B cell (primary cell): ENCODE data around the gene SH3BGRL3. TPM values are rescaled to one million over a fixed set of nuclear protein-coding genes. Genes with fewer than 3 reads are reported as not detected.

ENCODE experiments used
- ATAC-seq: fragments of 200-7000 bp; cut with Tn5 transposase; one replicate; pipeline ENCODE4 v1.10.0; 2021; ENCODE audit warnings: low read depth, mild to moderate bottlenecking, moderate number of reproducible peaks, moderate library complexity
- CTCF ChIA-PET: fragments of 350-600 bp; sonication (Branson Sonifier 250); formaldehyde crosslinking; loops from one replicate; lab custom pipeline; 2021; ENCODE audit warnings: antibody characterized with exemption, inconsistent platforms; lab: Charles Lee
- POLR2A ChIA-PET: fragments of 350-600 bp; sonication (Branson Sonifier 250); formaldehyde crosslinking; loops from one replicate; lab custom pipeline; 2021; ENCODE audit warnings: antibody characterized with exemption; lab: Charles Lee
- DNase-seq: peaks from one replicate; pipeline ENCODE4 v3.0.0; 2013
- H2AFZ ChIP-seq: 2 replicates; pipeline ENCODE4 v1.6.1; 2012; ENCODE audit warnings: mild to moderate bottlenecking, low read depth, low read length; ENCODE audit not compliant: insufficient read depth, poor library complexity, severe bottlenecking
- H3K27ac ChIP-seq, 2 donors: 1 replicate in 1 of 2; 2 replicates in 1 of 2; pipeline ENCODE4 v1.5.1; 2012 to 2013; ENCODE audit warnings: low read length in 2 of 2, mild to moderate bottlenecking in 2 of 2, moderate library complexity in 1 of 2
- H3K27me3 ChIP-seq, 4 experiments: fragments of 200-600 bp in 1 of 4; sonication (generic) in 1 of 4; replicated peaks in 1 of 4; 1 replicate in 2 of 4; 2 replicates in 2 of 4; pipeline versions ENCODE4 v1.6.1 to v1.7.0; 2013 to 2016; ENCODE audit warnings: low read length in 3 of 4, mild to moderate bottlenecking in 2 of 4, mixed read lengths in 1 of 4, moderate library complexity in 1 of 4; ENCODE audit not compliant: insufficient read depth in 4 of 4, control insufficient read depth in 3 of 4; ENCODE audit errors: control extremely low read depth in 1 of 4
- H3K36me3 ChIP-seq, 2 experiments: replicated peaks in 1 of 2; 1 replicate in 1 of 2; 2 replicates in 1 of 2; pipeline versions ENCODE4 v1.6.1 to v1.7.1; 2013; ENCODE audit warnings: low read length in 1 of 2; ENCODE audit not compliant: insufficient read depth in 2 of 2, control insufficient read depth in 1 of 2; ENCODE audit errors: control extremely low read depth in 1 of 2, extremely low read depth in 1 of 2
- H3K4me1 ChIP-seq, 2 donors: fragments of 200-600 bp in 1 of 2; sonication (generic) in 1 of 2; 1 replicate in 1 of 2; 2 replicates in 1 of 2; pipeline versions ENCODE4 v1.5.1 to v1.6.1; 2013 to 2017; ENCODE audit warnings: low read length in 2 of 2; ENCODE audit not compliant: control insufficient read depth in 2 of 2, insufficient read depth in 2 of 2
- H3K4me2 ChIP-seq: replicated peaks from 2 replicates; pipeline ENCODE3; 2012; ENCODE audit warnings: mild to moderate bottlenecking, low read depth, low read length; ENCODE audit not compliant: poor library complexity, severe bottlenecking
- H3K4me3 ChIP-seq, 5 experiments: fragments of 200-600 bp in 1 of 5; sonication (generic) in 1 of 5; 1 replicate in 3 of 5; 2 replicates in 2 of 5; pipeline versions ENCODE4 v1.5.1 to v1.7.0; 2011 to 2016; ENCODE audit warnings: low read length in 4 of 5, mild to moderate bottlenecking in 4 of 5, low read depth in 2 of 5, control low read depth in 1 of 5, moderate library complexity in 1 of 5; ENCODE audit not compliant: insufficient read depth in 1 of 5; ENCODE audit errors: control extremely low read depth in 1 of 5, extremely low read depth in 1 of 5
- H3K79me2 ChIP-seq: fragments of 200-600 bp; sonication (generic); one replicate; pipeline ENCODE4 v1.6.0; 2016; ENCODE audit warnings: low read length; ENCODE audit not compliant: control insufficient read depth, insufficient read depth
- H3K9ac ChIP-seq: fragments of 200-600 bp; sonication (generic); 2 replicates; pipeline ENCODE4 v1.6.1; 2017; ENCODE audit warnings: mild to moderate bottlenecking, low read length, moderate library complexity
- H3K9me3 ChIP-seq, 3 donors: one replicate each; pipeline versions ENCODE4 v1.6.1 to v1.7.1; 2013; ENCODE audit warnings: low read length in 2 of 3; ENCODE audit not compliant: control insufficient read depth in 2 of 3, insufficient read depth in 1 of 3; ENCODE audit errors: control extremely low read depth in 1 of 3
- H4K20me1 ChIP-seq: 2 replicates; pipeline ENCODE4 v1.6.0; 2012; ENCODE audit warnings: mild to moderate bottlenecking, low read length; ENCODE audit not compliant: insufficient read depth, control insufficient read depth, poor library complexity, severe bottlenecking
- H3K27ac Mint-ChIP-seq: one replicate; pipeline ENCODE4 v1.8.0; 2021; ENCODE audit warnings: mixed read lengths
- H3K27me3 Mint-ChIP-seq: one replicate; pipeline ENCODE4 v1.8.0; 2021; ENCODE audit warnings: mixed read lengths
- H3K4me1 Mint-ChIP-seq: one replicate; pipeline ENCODE4 v1.8.0; 2021; ENCODE audit warnings: mixed read lengths
- H3K4me3 Mint-ChIP-seq: one replicate; pipeline ENCODE4 v1.8.0; 2021; ENCODE audit warnings: mixed read lengths
- H3K9me3 Mint-ChIP-seq: one replicate; pipeline ENCODE4 v1.8.0; 2022; ENCODE audit warnings: mixed read lengths; ENCODE audit not compliant: insufficient read depth
- EZH2 ChIP-seq: IDR thresholded peaks from 2 replicates; pipeline ENCODE4 v1.6.1; 2012; ENCODE audit warnings: borderline replicate concordance, low read depth, mild to moderate bottlenecking, moderate library complexity, low read length; ENCODE audit not compliant: insufficient read depth, poor library complexity, severe bottlenecking
- WGBS: methylation state at CpG from one replicate; pipeline ENCODE4 v1.1.5; 2013; ENCODE audit warnings: missing lambda C conversion rate; ENCODE audit not compliant: insufficient coverage; 5-methylcytosine and 5-hydroxymethylcytosine counted together
- intact Hi-C: fragments of 100-400 bp; cut with micrococcal nuclease; formaldehyde crosslinking; loops from one replicate; pipeline ENCODE4 v1.10.0; 2022
- polyA plus RNA-seq: library from polyadenylated mRNA; depleted of rRNA; stranded (reverse); fragments of >200 nt; gene quantifications from 2 replicates; pipeline ENCODE4 v1.2.3, GENCODE V29; 2012
- total RNA-seq, 2 donors: library from RNA; stranded (reverse); fragments of 120-200 nt in 1 of 2; gene quantifications; 1 replicate in 1 of 2; 2 replicates in 1 of 2; pipeline versions ENCODE4 v1.2.3 to v1.2.4, GENCODE V29; 2013 to 2022
- TF ChIP-seq, protein P1 (sequence below): fragments of 200-600 bp; IDR thresholded peaks from one replicate; pipeline ENCODE4 v1.8.0; 2022; ENCODE audit warnings: antibody characterized with exemption, mild to moderate bottlenecking

Gene SH3BGRL3
- total and polyA plus RNA-seq, 2 donors (not counting 1 experiment from before 2014, with no cell fraction given): 150 to 232 TPM

- WGBS: 92% methylated on average over 11 of the region's 11 CpGs
- Histone ChIP-seq H4K20me1 (no peaks in the 10 kb centered on the region), H3K27ac (no peak overlapping the region), H3K9ac (no peak overlapping the region), H3K9me3 (no peaks in the 10 kb centered on the region), H3K27me3 (no peaks in the 10 kb centered on the region), H3K36me3 (peaks cover 0 to 5% of the 10 kb centered on the region in 2 experiments), H2AFZ (no peak overlapping the region), H3K4me2 (no peak overlapping the region), H3K79me2 (peaks cover 31% of the 10 kb centered on the region), H3K4me1 (peaks cover 46 to 54% of the 10 kb centered on the region in 2 donors), H3K4me3 (no peak overlapping the region)
- Mint-ChIP-seq H3K27me3 (no peaks in the 10 kb centered on the region), H3K9me3 (no peaks in the 10 kb centered on the region), H3K27ac (peak overlapping the region; percentile 70), H3K4me3 (no peak overlapping the region), H3K4me1 (peaks cover 66% of the 10 kb centered on the region)
- ATAC-seq (no peak), DNase-seq (no peak)
- CTCF ChIA-PET: interaction anchor here (1.3 to 26.4 kb wide), 2 partner anchors 25 to 70 kb away, joined by 3 to 1400 read pairs; partner anchors contain the start of genes CD52 and UBXN11
- TF ChIP-seq, protein P1, sequence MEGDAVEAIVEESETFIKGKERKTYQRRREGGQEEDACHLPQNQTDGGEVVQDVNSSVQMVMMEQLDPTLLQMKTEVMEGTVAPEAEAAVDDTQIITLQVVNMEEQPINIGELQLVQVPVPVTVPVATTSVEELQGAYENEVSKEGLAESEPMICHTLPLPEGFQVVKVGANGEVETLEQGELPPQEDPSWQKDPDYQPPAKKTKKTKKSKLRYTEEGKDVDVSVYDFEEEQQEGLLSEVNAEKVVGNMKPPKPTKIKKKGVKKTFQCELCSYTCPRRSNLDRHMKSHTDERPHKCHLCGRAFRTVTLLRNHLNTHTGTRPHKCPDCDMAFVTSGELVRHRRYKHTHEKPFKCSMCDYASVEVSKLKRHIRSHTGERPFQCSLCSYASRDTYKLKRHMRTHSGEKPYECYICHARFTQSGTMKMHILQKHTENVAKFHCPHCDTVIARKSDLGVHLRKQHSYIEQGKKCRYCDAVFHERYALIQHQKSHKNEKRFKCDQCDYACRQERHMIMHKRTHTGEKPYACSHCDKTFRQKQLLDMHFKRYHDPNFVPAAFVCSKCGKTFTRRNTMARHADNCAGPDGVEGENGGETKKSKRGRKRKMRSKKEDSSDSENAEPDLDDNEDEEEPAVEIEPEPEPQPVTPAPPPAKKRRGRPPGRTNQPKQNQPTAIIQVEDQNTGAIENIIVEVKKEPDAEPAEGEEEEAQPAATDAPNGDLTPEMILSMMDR: no peak
- TF ChIP-seq EZH2: no peak
- intact Hi-C loops: no loop called here
- POLR2A ChIA-PET: interaction anchor here (0.6 to 21.9 kb wide), 2 partner anchors 13 to 24 kb away, joined by 3 to 1239 read pairs; partner anchors contain the start of gene CD52
Observed at GRCh38 chr1:26293911-26294463, 14.1 kb downstream of the SH3BGRL3 start.
